GM12878 (cell line): ENCODE measurements around the gene NTM. TPM values are rescaled to one million over a fixed set of nuclear protein-coding genes. Genes with fewer than 3 reads are reported as not detected.

Source experiments
- ATAC-seq: fragments of 200-7000 bp; cut with Tn5 transposase; 3 replicates; pipeline ENCODE4 v1.9.1; 2020; ENCODE audit warnings: mild to moderate bottlenecking, moderate library complexity
- BruUV-seq: library from RNA; stranded (reverse); fragments of 400-500 nt; replicated peaks from 2 replicates; lab custom pipeline; 2021; lab: Mats Ljungman, UMichigan
- CTCF ChIA-PET: fragments of 300-600 bp; sonication (Branson Sonifier 250); formaldehyde crosslinking; extraction: SDS; loops from one replicate; lab custom pipeline; 2021; ENCODE audit warnings: inconsistent platforms; lab: Yijun Ruan, JAX
- POLR2A ChIA-PET: fragments of 350-600 bp; formaldehyde crosslinking; extraction: SDS; loops from one replicate; lab custom pipeline; 2021; ENCODE audit warnings: inconsistent platforms; lab: Charles Lee
- RAD21 ChIA-PET: fragments of 300-600 bp; sonication (Branson Sonifier 250); formaldehyde crosslinking; loops from one replicate; lab custom pipeline; 2023; ENCODE audit warnings: antibody characterized with exemption; ENCODE audit not compliant: unreplicated experiment; lab: Charles Lee
- SMC1A ChIA-PET: fragments of 300-600 bp; sonication (Branson Sonifier 250); formaldehyde crosslinking; loops from one replicate; lab custom pipeline; 2023; ENCODE audit not compliant: unreplicated experiment, uncharacterized antibody; lab: Charles Lee
- DNase-seq: peaks from one replicate; pipeline ENCODE4 v3.0.0-alpha.2; 2011; ENCODE audit warnings: low read depth, low spot score
- FAIRE-seq: peaks from 3 replicates; lab custom pipeline; 2011; peaks lifted over from hg19 to GRCh38; lab: Jason Lieb, UNC
- H2AFZ ChIP-seq: 2 replicates; pipeline ENCODE4 v1.6.0; 2011; ENCODE audit warnings: low read depth, low read length, control low read depth; ENCODE audit not compliant: control insufficient read depth
- H3K27ac ChIP-seq: 2 replicates; pipeline ENCODE4 v1.5.1; 2011; ENCODE audit warnings: control low read depth; ENCODE audit not compliant: control insufficient read depth, insufficient read depth
- H3K27me3 ChIP-seq, 2 experiments: replicated peaks in 1 of 2; 2 replicates each; pipeline versions ENCODE4 v1.6.0 to v1.6.1; 2011; ENCODE audit warnings: low read length in 1 of 2; ENCODE audit not compliant: control insufficient read depth in 2 of 2, insufficient read depth in 2 of 2
- H3K36me3 ChIP-seq, 2 experiments: 2 replicates each; pipeline ENCODE4 v1.5.1; 2011; ENCODE audit warnings: low read length in 1 of 2; ENCODE audit not compliant: control insufficient read depth in 2 of 2, insufficient read depth in 2 of 2
- H3K4me1 ChIP-seq: 2 replicates; pipeline ENCODE4 v1.6.1; 2011; ENCODE audit warnings: mild to moderate bottlenecking, low read length, moderate library complexity, mixed read lengths; ENCODE audit not compliant: control insufficient read depth, insufficient read depth
- H3K4me2 ChIP-seq: 2 replicates; pipeline ENCODE4 v1.6.0; 2011; ENCODE audit warnings: control low read depth; ENCODE audit not compliant: control insufficient read depth, insufficient read depth
- H3K4me3 ChIP-seq: fragments of 200-600 bp; sonication (generic); 2 replicates; pipeline ENCODE4 v1.5.1; 2016
- H3K79me2 ChIP-seq: 2 replicates; pipeline ENCODE4 v1.6.0; 2011; ENCODE audit warnings: low read length; ENCODE audit not compliant: control insufficient read depth, insufficient read depth
- H3K9ac ChIP-seq: 2 replicates; pipeline ENCODE4 v1.8.0; 2011; ENCODE audit warnings: low read length, control low read depth, mixed read lengths; ENCODE audit not compliant: control insufficient read depth, insufficient read depth
- H3K9me3 ChIP-seq: replicated peaks from 3 replicates; pipeline ENCODE4 v1.5.1; 2011; ENCODE audit warnings: mild to moderate bottlenecking, low read length; ENCODE audit not compliant: control insufficient read depth, insufficient read depth
- H4K20me1 ChIP-seq: 2 replicates; pipeline ENCODE4 v1.6.0; 2011; ENCODE audit not compliant: control insufficient read depth, insufficient read depth
- IRF4 ChIP-seq: IDR thresholded peaks from 2 replicates; pipeline ENCODE4 v1.6.1; 2011; ENCODE audit warnings: low read depth, low read length
- NFYA ChIP-seq: IDR thresholded peaks from 2 replicates; pipeline ENCODE4 v1.6.1; 2011; ENCODE audit warnings: low read depth, mild to moderate bottlenecking, low read length, improper control_type of control experiment, borderline replicate concordance
- NR2C1 ChIP-seq: fragments of 450-650 bp; IDR thresholded peaks from 2 replicates; pipeline ENCODE4 v1.6.1; 2017; ENCODE audit warnings: antibody characterized with exemption, mild to moderate bottlenecking, moderate library complexity
- RAD51 ChIP-seq: fragments of 450-650 bp; IDR thresholded peaks from 2 replicates; pipeline ENCODE4 v1.6.1; 2016; ENCODE audit warnings: moderate library complexity, mild to moderate bottlenecking, inconsistent platforms
- RBBP5 ChIP-seq: fragments of 200-600 bp; sonication (generic); conservative IDR thresholded peaks from 2 replicates; pipeline ENCODE4 v1.6.1; 2016
- SMC3 ChIP-seq: IDR thresholded peaks from 2 replicates; pipeline ENCODE4 v1.6.1; 2011; ENCODE audit warnings: low read length, improper control_type of control experiment, borderline replicate concordance
- SPI1 ChIP-seq: IDR thresholded peaks from 2 replicates; pipeline ENCODE4 v1.6.1; 2011; ENCODE audit warnings: low read depth, mild to moderate bottlenecking, low read length, moderate library complexity, borderline replicate concordance; ENCODE audit not compliant: insufficient read depth
- STAT1 ChIP-seq: fragments of 450-650 bp; conservative IDR thresholded peaks from 2 replicates; pipeline ENCODE4 v1.6.1; 2014; ENCODE audit warnings: antibody characterized with exemption, mild to moderate bottlenecking
- ZZZ3 ChIP-seq: IDR thresholded peaks from 2 replicates; pipeline ENCODE4 v1.6.1; 2011; ENCODE audit warnings: low read depth; ENCODE audit not compliant: control insufficient read depth, insufficient read length
- WGBS: methylation state at CpG from one replicate; pipeline ENCODE4 v1.1.6; 2016; ENCODE audit warnings: low lambda C conversion rate; ENCODE audit not compliant: insufficient replicate concordance, insufficient coverage; ENCODE audit errors: missing lambda C conversion rate; 5-methylcytosine and 5-hydroxymethylcytosine counted together
- in situ Hi-C: fragments of 300-500 bp; cut with MboI; formaldehyde crosslinking; loops from 9 replicates; pipeline ENCODE4 v1.14.3; 2018; ENCODE audit warnings: mixed read lengths
- intact Hi-C: fragments of 100-400 bp; cut with micrococcal nuclease; formaldehyde crosslinking; loops from one replicate; pipeline ENCODE4 v1.14.2; 2022; ENCODE audit not compliant: unreplicated experiment
- polyA plus RNA-seq, 11 experiments: library from polyadenylated mRNA; depleted of rRNA in 4 of 11; unstranded in 6 of 11; stranded (reverse) in 5 of 11; fragments of >200 nt; fragmentation: Nextera tagmentation in 4 of 11; fragmentation: Illumina TruSeq in 1 of 11; extraction: Ambion mirVana in 4 of 11; extraction: Trizol in 1 of 11; gene quantifications; 1 replicate in 1 of 11; 2 replicates in 10 of 11; pipeline versions ENCODE4 v1.2.1 to v1.2.3, GENCODE V29; 2011 to 2016; ENCODE audit warnings: inconsistent platforms in 2 of 11, missing spikeins in 2 of 11, low read depth in 1 of 11
- total RNA-seq, 4 experiments: library from RNA; depleted of rRNA in 3 of 4; stranded (reverse); fragments of >200 nt in 3 of 4; fragmentation: Illumina TruSeq in 1 of 4; extraction: Trizol in 1 of 4; gene quantifications; 2 replicates each; pipeline versions ENCODE4 v1.2.1 to v1.2.3, GENCODE V29; 2013 to 2021
- TF ChIP-seq, protein P1 (sequence below): fragments of 450-650 bp; formaldehyde crosslinking; IDR thresholded peaks from 2 replicates; pipeline ENCODE4 v1.5.0; 2022; ENCODE audit warnings: mild to moderate bottlenecking, missing genetic modification characterization

The NTM gene
- total and polyA plus RNA-seq, 10 of the 15 experiments (the other 5 are each of a cell fraction or from before 2014, with no cell fraction given) = not detected

DNA sequence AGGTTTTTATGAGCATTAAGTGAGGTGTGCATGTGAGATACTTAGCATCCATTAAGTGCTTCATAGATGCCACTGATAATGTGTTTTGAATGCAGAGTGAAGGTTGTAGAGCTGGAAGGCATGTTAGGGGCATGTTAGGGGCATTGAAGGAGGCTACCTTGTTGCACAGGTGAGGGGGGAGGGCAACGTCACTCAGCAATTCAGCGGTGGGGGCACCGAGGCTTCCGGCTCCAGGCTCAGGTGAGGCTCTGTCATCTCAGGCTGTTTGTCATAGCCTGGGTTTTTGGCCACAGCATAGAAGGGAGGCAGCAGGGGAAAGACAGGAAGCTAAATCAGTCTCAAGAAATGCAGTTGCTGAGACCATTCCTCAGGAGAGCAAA is 299.0 kb downstream of the NTM start:
- no peaks in the 10 kb centered on the region for H3K4me1 ChIP-seq
- H3K9me3 ChIP-seq = no peaks in the 10 kb centered on the region
- no peaks in the 10 kb centered on the region for H4K20me1 ChIP-seq
- no peak overlapping the region for H3K27ac ChIP-seq
- FAIRE-seq (no peak), ATAC-seq (no peak), DNase-seq (no peak)
- ChIA-PET RAD21 (no interaction called here), CTCF (interaction anchor here (0.8 to 1.8 kb wide), 9 partner anchors 9 to 626 kb away, joined by 3 to 5 read pairs (median 3); no protein-coding TSS in a partner anchor)
- no peaks in the 10 kb centered on the region for H3K79me2 ChIP-seq
- BruUV-seq = no TSS peak
- H3K9ac ChIP-seq = no peak overlapping the region
- H3K4me2 ChIP-seq = no peak overlapping the region
- no peak overlapping the region for H2AFZ ChIP-seq
- intact Hi-C loops = no loop called here
- H3K36me3 ChIP-seq = no peaks in the 10 kb centered on the region
- in situ Hi-C loops = loop anchor here (5.0 kb wide), 1 partner anchor 87 kb away; no protein-coding TSS in a partner anchor
- 68% methylated on average over 4 of the region's 4 CpGs for WGBS
- TF ChIP-seq, protein P1, sequence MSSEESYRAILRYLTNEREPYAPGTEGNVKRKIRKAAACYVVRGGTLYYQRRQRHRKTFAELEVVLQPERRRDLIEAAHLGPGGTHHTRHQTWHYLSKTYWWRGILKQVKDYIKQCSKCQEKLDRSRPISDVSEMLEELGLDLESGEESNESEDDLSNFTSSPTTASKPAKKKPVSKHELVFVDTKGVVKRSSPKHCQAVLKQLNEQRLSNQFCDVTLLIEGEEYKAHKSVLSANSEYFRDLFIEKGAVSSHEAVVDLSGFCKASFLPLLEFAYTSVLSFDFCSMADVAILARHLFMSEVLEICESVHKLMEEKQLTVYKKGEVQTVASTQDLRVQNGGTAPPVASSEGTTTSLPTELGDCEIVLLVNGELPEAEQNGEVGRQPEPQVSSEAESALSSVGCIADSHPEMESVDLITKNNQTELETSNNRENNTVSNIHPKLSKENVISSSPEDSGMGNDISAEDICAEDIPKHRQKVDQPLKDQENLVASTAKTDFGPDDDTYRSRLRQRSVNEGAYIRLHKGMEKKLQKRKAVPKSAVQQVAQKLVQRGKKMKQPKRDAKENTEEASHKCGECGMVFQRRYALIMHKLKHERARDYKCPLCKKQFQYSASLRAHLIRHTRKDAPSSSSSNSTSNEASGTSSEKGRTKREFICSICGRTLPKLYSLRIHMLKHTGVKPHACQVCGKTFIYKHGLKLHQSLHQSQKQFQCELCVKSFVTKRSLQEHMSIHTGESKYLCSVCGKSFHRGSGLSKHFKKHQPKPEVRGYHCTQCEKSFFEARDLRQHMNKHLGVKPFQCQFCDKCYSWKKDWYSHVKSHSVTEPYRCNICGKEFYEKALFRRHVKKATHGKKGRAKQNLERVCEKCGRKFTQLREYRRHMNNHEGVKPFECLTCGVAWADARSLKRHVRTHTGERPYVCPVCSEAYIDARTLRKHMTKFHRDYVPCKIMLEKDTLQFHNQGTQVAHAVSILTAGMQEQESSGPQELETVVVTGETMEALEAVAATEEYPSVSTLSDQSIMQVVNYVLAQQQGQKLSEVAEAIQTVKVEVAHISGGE (CRISPR knock-in tag) = no peak
- no peak for TF ChIP-seq NFYA
- no peak for TF ChIP-seq ZZZ3
- TF ChIP-seq SMC3 = no peak
- no peak for TF ChIP-seq SPI1
- TF ChIP-seq NR2C1 = no peak
- no peak for TF ChIP-seq RAD51
- TF ChIP-seq RBBP5 = no peak
- TF ChIP-seq IRF4 = no peak
- no peak for TF ChIP-seq STAT1
- TF ChIP-seq, all 136 proteins: peak for 0
- Histone ChIP-seq H3K27me3 (0 out of 4 replicates have a peak, but pooled peaks cover 0 to 3% of the 10 kb centered on the region in 2 experiments), H3K4me3 (no peak overlapping the region)
- ChIA-PET POLR2A (interaction anchor here (0.5 kb wide), 1 partner anchor 88 kb away, joined by 3 read pairs; no protein-coding TSS in a partner anchor), SMC1A (no interaction called here)
